MM.1S (cell line): ENCODE measurements around the gene ELMO1.

Source experiments
- CTCF ChIP-seq: fragments of 300-600 bp; sonication (generic); IDR thresholded peaks from 2 replicates; pipeline ENCODE4 v1.5.1; 2016; ENCODE audit warnings: antibody characterized with exemption, low read length, mixed read lengths
- EZH2 ChIP-seq: fragments of 300-600 bp; sonication (generic); optimal IDR thresholded peaks from 2 replicates; pipeline ENCODE3; 2017; ENCODE audit warnings: low read depth, mild to moderate bottlenecking, antibody characterized with exemption, low read length, mixed read lengths
- EZH2phosphoT487 ChIP-seq: fragments of 300-600 bp; sonication (generic); IDR thresholded peaks from 2 replicates; pipeline ENCODE4 v1.6.1; 2018; ENCODE audit warnings: antibody characterized with exemption, low read length

GRCh38 chr7:37431413-37431812, 17.3 kb downstream of the ELMO1 start:
- TF ChIP-seq CTCF (no peak), EZH2 (no peak), EZH2phosphoT487 (no peak)
